NCI-H146 treated with DMSO at 0.1 percent for 48 hours (cell line): ENCODE results near the gene SLC1A4.
A peak's percentile ranks its signal among the peaks of the same experiment; 100 is the strongest.

Experiments used
- DNase-seq: peaks from one replicate; lab custom pipeline; 2025; ENCODE audit not compliant: unreplicated experiment; lab: John Stamatoyannopoulos, UW

SLC1A4 gene

DNA sequence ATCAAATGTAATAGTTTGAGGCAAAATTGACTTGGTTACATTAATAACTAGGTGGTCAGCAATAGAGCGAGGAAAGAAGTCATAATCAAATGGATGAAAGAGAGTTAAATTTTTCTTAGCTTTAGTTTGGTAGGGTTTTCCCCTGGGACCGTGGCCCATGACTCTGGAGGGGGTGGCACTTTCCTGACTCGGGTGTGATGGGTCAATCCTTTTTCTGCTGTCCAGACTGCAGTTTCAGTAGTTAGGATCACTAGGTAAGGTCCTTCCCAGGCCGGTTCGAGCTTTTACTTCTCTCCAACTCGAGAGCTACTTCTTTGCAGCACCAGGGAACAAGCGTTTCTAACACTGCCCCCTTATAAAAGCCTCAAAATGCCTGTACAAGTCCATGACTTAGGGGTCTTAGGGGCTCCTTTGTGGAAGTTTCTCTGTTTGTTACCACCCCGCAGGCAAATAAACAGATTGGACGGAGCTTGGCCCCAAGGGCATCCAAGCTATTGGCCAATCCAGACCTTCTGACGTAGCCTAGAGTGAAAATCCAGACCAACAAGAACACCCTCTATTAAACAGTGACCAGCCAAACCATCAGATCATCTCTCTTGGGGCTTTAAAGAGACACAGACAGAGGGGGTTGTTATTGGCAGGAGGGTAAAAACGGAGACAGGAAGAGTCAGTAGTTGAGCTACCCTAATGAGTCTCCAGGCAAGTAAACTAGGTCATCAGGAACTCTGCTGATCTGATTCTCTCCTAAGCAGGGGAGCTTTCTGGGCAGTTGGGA is 57.6 kb downstream of the SLC1A4 start:
- DNase-seq = no peak

GRCh38 chr2:65049010-65049639 is 59.9 kb downstream of the SLC1A4 start:
- DNase-seq = peak; percentile 43

- DNase-seq = no peak
Measured at GRCh38 chr2:65050931-65051330, 61.7 kb downstream of the SLC1A4 start.

GRCh38 chr2:65053199-65053598 is 64.0 kb downstream of the SLC1A4 start:
- DNase-seq = no peak

GRCh38 chr2:65054749-65055421 is 65.7 kb downstream of the SLC1A4 start:
- DNase-seq = no peak

DNA sequence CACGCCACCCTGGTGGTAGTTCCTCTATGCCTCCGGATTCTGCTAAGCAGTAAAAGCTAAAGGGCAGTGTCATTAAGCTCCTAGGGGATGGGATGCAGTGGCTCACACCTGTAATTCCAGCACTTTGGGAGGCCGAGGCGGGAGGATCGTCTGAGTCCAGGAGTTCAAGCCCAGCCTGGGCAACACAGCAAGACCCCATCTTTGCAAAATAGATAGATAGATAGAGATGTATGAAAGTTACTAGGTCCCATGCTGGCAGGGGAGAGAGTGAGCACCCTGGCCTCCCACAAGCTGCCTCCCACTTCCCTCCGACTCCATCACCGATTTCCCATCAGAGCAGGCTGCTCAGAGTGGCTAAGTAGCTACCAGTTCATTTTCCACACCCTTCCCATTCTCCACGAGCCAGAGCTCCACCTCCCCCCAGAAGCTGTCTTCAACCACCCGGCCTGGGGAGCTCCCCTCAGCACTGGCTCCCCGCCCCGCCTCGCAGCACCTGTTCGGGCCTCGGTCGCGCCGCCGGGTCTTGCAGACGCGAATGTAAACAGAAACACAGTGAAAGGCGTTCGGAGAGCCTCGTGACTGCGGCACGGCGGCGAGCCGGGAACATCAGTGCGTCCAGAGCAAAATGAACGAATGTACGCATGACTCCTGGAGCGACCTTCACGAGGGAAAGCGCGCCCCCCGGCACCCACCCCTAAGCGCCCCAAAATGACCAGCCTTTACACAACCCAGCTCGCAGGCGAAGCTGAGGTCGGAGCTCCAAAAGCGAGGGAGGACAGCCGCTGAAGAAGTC is 66.4 kb downstream of the SLC1A4 start:
- DNase-seq = peak; percentile 68

- DNase-seq = peak; percentile 93
Measured at GRCh38 chr2:65056215-65057053, 67.2 kb downstream of the SLC1A4 start, which contains the start of gene CEP68. TSS of gene CEP68 (plus strand) at chr2:65056416. CDS start at chr2:65069445, 13,029 bp downstream.

DNA sequence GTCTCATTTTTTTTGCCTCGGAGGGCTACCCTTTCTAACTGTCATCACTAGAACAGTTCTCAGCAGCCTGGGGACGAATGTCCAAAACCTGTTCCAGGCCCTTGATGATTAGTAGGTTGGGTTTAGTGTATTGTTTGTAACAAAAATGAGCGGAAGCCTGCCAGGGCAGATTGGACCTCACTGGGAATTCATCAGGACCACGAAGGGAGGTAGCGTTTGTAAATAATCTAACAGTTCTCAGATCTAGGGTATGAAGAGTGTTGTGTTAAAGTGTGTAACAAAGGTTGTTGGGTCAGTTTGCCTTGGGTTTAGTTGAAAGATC is 67.8 kb downstream of the SLC1A4 start:
- DNase-seq = no peak

DNA sequence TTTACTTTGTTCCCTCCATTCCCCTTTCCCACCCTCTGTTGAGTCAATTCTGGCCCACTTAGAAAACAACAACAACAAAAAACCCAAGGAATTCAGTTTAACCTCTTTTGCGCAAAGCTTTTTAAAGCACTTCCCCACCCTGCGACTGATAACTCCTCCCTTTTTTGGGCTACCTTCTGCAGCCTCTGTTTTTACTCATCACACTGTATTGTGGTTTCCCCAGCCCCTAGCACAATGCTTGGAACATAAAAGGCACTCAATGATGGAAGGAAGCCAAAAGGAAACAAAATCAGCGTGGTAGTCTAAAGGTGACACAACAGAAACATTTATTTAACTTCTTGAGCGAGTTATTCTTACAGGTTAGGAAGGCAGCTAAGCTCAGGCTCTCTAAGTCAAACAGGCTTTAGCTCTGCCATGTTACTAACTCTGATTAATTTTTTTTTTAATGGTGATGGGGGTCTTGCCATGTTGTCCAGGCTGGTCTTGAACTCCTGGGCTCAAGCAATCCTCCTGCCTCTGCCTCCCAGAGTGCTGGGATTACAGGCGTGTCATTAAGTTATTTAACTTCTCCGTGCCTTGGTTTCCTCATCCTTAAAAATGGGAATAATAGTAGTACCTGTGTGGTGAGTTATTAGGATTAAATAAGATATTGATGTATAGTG is 68.3 kb downstream of the SLC1A4 start:
- no peak for DNase-seq

GRCh38 chr2:65059071-65059470 is 69.9 kb downstream of the SLC1A4 start:
- no peak for DNase-seq

DNA sequence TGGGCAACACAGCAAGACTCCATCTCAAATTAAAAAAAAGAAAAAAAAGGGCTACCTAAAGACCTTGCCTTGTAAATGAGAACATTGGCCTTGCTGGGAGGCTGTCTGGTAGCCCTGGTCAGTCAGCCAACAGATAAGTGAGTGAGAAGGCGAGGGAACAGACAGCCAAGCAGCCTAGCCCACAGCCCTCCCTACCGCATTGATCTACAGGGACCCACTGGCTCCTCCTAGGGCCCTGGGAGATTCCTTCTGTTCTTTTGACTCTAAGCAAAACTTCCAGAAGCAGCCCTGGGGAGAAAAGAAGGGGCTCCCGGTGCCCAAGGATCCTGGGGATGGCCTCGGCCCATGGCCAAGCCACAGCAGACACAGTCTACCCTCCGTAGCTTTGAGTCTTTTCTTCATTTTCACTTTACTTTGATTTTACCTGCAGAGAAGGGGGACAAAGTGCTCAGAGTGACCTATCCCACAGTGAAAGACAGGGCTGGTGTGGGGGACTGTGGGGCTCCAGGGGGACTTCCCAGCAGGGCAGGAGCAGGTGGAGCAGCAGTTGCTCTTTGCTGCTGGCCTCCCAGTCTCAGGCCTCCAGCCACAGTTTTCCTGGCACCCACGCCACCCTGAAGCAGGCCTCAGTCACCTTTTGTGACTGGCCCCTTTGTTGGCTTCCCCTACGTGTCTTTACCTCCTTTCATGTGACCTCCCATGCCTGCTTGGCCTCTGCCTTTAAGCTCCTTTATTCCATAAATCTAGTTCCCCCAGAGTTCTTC is 72.1 kb downstream of the SLC1A4 start:
- no peak for DNase-seq

DNA sequence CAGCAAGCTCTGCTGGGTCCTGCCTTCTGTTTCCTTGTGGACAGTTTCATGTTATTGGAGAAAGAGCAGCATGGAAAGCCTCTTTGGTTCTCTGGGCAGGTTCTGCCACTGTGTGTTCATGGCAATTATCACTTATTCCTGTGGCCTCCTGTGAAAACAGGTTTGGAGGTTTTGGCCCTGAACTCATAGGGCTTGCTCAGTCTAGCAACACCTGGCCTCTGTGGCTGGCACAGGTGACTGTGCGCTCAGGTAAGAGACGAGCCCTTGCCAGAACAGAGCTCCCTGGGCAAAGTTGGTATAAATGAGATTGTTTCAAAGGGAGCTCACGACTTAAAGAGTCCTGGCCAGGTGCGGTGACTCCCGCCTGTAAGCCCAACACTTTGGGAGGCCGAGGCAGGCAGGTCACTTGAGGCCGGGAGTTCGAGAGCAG is 72.7 kb downstream of the SLC1A4 start:
- DNase-seq = no peak

DNA sequence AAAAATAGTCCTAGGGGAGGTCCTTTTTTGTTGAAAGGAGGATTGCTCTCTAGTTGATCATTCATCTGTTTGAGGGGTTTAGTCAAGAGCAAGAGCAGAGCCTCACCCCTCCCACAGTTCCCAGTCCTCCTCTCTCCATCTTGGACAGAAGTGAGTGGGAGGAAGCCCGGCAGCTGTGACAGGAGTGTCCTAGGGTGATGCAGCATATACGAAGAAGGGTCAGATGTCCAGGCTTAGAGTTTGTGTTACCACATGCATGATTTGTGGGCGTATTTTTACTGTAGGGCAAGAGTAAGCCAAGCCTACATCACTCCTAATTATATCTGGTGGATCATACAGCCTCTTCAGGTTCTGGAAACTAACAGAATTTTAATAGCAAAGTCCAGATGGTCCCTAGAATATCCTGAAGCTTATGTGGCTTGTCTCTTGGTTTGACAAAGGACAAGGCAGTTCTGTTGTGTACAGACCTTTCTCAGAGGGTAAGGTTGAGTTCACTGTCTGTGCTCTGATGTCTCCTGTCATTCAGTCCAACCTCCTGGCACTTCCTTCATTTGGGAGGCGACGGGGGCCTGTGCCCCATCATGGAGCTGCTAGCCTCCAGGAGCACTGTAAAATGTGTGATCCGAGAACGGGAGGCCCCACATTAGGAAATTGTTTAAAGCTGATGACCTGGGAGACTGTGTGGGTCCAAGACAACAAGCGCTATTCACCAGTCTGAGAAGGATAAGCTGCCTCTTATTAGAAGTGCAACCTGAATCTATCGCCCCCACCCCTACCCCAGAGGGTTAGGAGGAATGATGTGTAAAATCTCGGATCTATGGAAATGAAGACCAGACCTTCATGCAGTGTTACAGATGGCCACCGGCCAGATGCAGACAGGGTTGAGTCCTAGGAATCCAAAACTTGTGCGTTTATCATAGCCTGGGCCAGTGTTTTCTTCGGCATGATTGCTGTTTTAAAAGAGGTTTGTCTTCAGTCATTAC is 73.9 kb downstream of the SLC1A4 start:
- DNase-seq = no peak

- no peak for DNase-seq
Measured at GRCh38 chr2:65064728-65065552, 75.7 kb downstream of the SLC1A4 start.

DNA sequence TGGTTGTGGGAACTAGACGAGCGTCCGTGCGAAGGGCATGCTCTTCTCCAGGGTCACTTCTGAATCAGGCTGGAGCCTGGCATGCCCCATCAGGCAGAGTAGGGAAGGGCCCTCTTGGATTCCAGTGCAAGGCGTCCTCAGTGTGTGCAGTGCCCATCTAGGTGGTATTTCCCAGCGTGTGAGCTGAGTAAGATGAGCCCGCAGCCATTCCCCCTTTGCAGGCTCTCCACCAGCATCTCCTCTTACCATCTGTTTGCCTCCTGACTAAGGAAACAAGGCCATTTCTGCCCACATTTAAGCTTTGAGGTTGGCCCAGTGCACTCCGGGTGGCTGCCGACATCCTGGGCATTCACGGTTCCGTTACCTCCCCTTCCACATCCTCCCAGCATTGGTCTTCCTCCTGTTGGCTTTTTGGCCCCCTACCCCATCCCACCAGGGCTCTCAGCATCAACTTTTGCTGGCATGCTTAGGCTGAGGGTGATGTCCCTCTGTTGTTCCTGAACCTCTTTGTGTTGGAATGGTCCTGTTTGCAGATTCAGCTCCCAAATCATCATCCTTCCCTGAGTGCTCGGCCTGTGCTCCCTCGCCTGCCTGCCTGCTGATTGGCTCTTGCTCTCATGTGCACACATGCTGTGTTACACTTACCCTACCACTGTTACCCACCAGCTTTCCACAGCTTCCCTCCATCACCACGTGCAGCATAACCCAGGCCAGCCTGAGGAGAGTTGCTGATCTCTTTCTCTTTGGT is 78.8 kb downstream of the SLC1A4 start:
- no peak for DNase-seq

DNA sequence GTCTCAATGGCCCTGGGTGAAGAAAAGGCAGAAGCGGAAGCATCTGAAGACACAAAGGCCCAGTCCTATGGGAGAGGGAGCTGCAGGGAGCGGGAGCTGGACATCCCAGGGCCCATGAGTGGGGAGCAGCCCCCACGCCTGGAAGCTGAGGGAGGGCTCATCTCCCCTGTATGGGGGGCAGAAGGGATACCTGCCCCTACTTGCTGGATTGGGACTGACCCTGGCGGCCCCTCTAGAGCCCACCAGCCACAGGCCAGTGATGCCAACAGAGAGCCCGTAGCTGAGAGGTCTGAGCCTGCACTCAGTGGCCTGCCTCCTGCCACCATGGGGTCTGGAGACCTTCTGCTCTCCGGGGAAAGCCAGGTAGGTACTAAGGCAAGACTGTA is 80.2 kb downstream of the SLC1A4 start:
- DNase-seq = no peak
